Lung (tissue), 12 donors: ENCODE data around the gene AUTS2. TPM values are rescaled to one million over a fixed set of nuclear protein-coding genes. Genes with fewer than 3 reads are reported as not detected.
A peak's percentile ranks its signal among the peaks of the same experiment; 100 is the strongest.

ENCODE experiments used
- ATAC-seq: fragments of 200-7000 bp; cut with Tn5 transposase; one replicate; pipeline ENCODE4 v1.9.1; 2020; ENCODE audit warnings: moderate number of reproducible peaks; ENCODE audit not compliant: insufficient read depth, low FRiP score
- DNase-seq, 3 donors: peaks; one replicate each; pipeline ENCODE4 v3.0.0-alpha.2; 2013 to 2017
- H3K27ac ChIP-seq, 2 donors: one replicate each; pipeline ENCODE4 v1.5.1; 2013; ENCODE audit warnings: mild to moderate bottlenecking in 2 of 2, moderate library complexity in 2 of 2, control low read depth in 1 of 2, inconsistent platforms in 1 of 2, low read depth in 1 of 2, low read length in 1 of 2
- H3K27me3 ChIP-seq, 3 donors: one replicate each; pipeline ENCODE4 v1.5.1; 2013; ENCODE audit warnings: low read length in 2 of 3; ENCODE audit not compliant: control insufficient read depth in 3 of 3, insufficient read depth in 3 of 3
- H3K36me3 ChIP-seq, 4 donors: one replicate each; pipeline ENCODE4 v1.5.1; 2013; ENCODE audit warnings: low read length in 4 of 4, mild to moderate bottlenecking in 1 of 4, moderate library complexity in 1 of 4; ENCODE audit not compliant: control insufficient read depth in 4 of 4, insufficient read depth in 4 of 4
- H3K4me1 ChIP-seq, 5 donors: one replicate each; pipeline ENCODE4 v1.5.1; 2013; ENCODE audit warnings: low read length in 5 of 5, mild to moderate bottlenecking in 2 of 5, moderate library complexity in 1 of 5; ENCODE audit not compliant: control insufficient read depth in 5 of 5, insufficient read depth in 5 of 5
- H3K4me3 ChIP-seq: one replicate; pipeline ENCODE4 v1.5.1; 2013; ENCODE audit warnings: mild to moderate bottlenecking, control low read depth, moderate library complexity
- H3K9ac ChIP-seq, 2 donors: one replicate each; pipeline ENCODE4 v1.5.1; 2013; ENCODE audit warnings: low read length in 2 of 2, control low read depth in 1 of 2; ENCODE audit not compliant: insufficient read depth in 1 of 2
- H3K9me3 ChIP-seq, 4 donors: one replicate each; pipeline ENCODE4 v1.5.1; 2013; ENCODE audit warnings: low read length in 3 of 4, mild to moderate bottlenecking in 1 of 4, moderate library complexity in 1 of 4; ENCODE audit not compliant: control insufficient read depth in 4 of 4, insufficient read depth in 3 of 4
- WGBS, 2 donors: extraction: QIAGEN DNeasy Blood & Tissue Kit; methylation state at CpG; one replicate each; pipeline ENCODE4 v1.1.7; 2013; 5-methylcytosine and 5-hydroxymethylcytosine counted together
- polyA plus RNA-seq, 2 donors: library from polyadenylated mRNA; stranded (reverse); fragments of 200-250 nt; gene quantifications; one replicate each; pipeline ENCODE4 v1.2.1, GENCODE V29; 2013
- total RNA-seq, 2 donors: library from RNA; depleted of rRNA in 1 of 2; stranded (reverse); fragments of >200 nt in 1 of 2; gene quantifications; one replicate each; pipeline ENCODE4 v1.2.1, GENCODE V29; 2014 to 2021
- TF ChIP-seq, protein P1 (sequence below): IDR thresholded peaks from 2 replicates; pipeline ENCODE4 v1.5.1; 2012; ENCODE audit warnings: mild to moderate bottlenecking; ENCODE audit errors: control extremely low read depth, extremely low read depth
- donor health status: control.
- donor health status: control.
- donor health status: Bipolar disorder and iron deficiency.
- donor health status: healthy.
- donor health status: DM: yes; HTN: yes; CAD: no.

Gene AUTS2
- total and polyA plus RNA-seq, 4 donors: 11.8 to 115 (median 40.6) TPM

DNA sequence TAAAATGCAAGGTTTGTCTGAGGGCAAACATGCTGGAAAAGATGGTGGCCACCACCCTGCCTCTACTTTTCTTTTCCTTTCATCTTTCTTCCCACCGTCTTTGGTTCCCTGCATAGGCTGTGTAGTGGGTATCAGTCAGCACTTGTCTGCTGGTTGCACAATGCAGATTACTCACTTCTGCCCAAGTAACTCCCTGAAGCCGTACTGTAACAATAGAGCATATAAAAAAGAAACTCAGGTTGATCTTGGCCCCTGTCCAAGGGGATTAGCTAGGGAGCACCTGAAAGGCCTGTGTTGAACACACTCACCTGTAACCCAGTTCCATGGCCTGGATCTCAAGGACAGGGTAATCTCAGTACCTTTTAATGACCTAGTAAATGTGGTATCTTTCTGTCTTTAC, 1000.7 kb downstream of the AUTS2 start:
- Histone ChIP-seq H3K9me3 (peaks cover 0 to 5% (median 2%) of the 10 kb centered on the region in 4 donors), H3K36me3 (no peaks in the 10 kb centered on the region), H3K9ac (no peak overlapping the region), H3K27ac (no peak overlapping the region), H3K4me1 (peaks cover 0 to 10% (median 0%) of the 10 kb centered on the region in 5 donors), H3K27me3 (peaks cover 0 to 27% (median 15%) of the 10 kb centered on the region in 3 donors), H3K4me3 (no peak overlapping the region)
- WGBS, 2 donors: 47 to 62% methylated on average over 2 of the region's 2 CpGs
- TF ChIP-seq, protein P1, sequence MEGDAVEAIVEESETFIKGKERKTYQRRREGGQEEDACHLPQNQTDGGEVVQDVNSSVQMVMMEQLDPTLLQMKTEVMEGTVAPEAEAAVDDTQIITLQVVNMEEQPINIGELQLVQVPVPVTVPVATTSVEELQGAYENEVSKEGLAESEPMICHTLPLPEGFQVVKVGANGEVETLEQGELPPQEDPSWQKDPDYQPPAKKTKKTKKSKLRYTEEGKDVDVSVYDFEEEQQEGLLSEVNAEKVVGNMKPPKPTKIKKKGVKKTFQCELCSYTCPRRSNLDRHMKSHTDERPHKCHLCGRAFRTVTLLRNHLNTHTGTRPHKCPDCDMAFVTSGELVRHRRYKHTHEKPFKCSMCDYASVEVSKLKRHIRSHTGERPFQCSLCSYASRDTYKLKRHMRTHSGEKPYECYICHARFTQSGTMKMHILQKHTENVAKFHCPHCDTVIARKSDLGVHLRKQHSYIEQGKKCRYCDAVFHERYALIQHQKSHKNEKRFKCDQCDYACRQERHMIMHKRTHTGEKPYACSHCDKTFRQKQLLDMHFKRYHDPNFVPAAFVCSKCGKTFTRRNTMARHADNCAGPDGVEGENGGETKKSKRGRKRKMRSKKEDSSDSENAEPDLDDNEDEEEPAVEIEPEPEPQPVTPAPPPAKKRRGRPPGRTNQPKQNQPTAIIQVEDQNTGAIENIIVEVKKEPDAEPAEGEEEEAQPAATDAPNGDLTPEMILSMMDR: no peak
- peak; percentile 30 for ATAC-seq
- DNase-seq: peak in 1 of 3 donors; percentile 61

DNA sequence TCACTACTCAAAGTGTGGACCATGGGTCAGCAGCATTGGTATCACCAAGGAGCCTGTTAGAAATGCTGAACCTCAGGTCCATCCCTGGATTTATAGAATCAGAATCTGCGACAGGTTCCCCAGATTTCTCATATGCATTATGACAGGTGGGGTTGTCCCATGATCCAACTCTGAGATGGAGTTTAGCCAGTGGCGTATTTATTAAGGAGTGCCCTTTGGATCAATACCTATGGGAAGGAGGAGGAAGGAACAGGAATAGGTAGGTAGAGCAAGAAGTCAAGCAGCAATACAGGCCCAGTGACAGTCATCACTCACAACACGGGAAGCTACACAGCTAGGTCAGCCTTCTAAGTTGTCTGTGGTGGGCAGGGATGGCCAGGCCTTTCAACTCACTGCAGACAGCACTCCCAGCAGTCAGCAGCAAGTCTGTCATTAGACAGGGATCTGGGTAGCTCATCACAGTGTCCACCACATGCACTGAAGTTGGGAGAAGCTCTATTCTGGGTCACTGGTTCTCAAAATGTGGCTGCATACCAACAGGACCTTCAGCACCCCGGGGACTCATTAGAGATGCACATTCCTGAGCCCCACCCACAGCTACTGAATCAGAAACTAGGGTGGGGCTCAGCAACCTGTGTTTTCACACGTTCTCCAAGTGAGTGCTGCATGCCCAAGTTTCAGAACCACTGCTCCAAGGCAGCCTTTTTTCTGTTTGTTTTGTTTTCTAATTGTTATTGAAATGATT, 1001.3 kb downstream of the AUTS2 start:
- H3K27me3 ChIP-seq: peaks cover 0 to 27% (median 15%) of the 10 kb centered on the region in 3 donors
- peaks cover 0 to 3% (median 0%) of the 10 kb centered on the region in 4 donors for H3K36me3 ChIP-seq
- peaks cover 1 to 9% (median 3%) of the 10 kb centered on the region in 4 donors for H3K9me3 ChIP-seq
- WGBS, 2 donors: 75 to 78% methylated on average over 5 of the region's 5 CpGs
- no peak overlapping the region for H3K4me3 ChIP-seq
- DNase-seq (no peak), ATAC-seq (no peak)
- H3K27ac ChIP-seq: no peak overlapping the region
- TF ChIP-seq, protein P1: no peak
- H3K9ac ChIP-seq: no peak overlapping the region
- peaks cover 0 to 10% (median 0%) of the 10 kb centered on the region in 5 donors for H3K4me1 ChIP-seq

DNA sequence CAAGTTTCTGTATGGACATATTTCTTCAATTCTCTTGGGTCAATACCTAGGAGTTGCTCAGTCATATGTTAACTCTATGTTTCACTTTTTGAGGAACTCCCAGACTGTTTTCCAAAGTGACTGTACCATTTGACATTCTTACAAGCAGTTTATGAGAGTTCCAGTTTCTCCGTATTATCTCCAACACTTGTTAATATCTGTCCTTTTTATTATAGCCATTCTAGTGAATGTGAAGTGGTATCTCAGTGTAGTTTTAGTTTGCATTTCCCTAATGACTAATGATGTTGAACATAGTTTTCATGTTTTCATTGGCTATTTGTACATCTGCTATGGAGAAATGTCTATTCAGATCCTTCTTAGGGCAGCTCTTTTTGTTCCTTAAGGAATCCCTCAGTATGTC, 1002.7 kb downstream of the AUTS2 start:
- Histone ChIP-seq H3K4me3 (no peak overlapping the region), H3K4me1 (peaks cover 0 to 10% (median 0%) of the 10 kb centered on the region in 5 donors), H3K27ac (no peak overlapping the region), H3K27me3 (peaks cover 0 to 16% (median 7%) of the 10 kb centered on the region in 3 donors), H3K9me3 (peaks cover 1 to 9% (median 6%) of the 10 kb centered on the region in 4 donors), H3K36me3 (peaks cover 0 to 3% (median 0%) of the 10 kb centered on the region in 4 donors), H3K9ac (no peak overlapping the region)
- WGBS, 2 donors: 92 to 99% methylated on average over 1 of the region's 1 CpG
- TF ChIP-seq, protein P1: no peak
- ATAC-seq (no peak), DNase-seq (no peak)
